NCI-H2227 (cell line): ENCODE results near the gene SLC22A12.

ENCODE experiments used
- DNase-seq: peaks from one replicate; lab custom pipeline; 2025; ENCODE audit not compliant: unreplicated experiment; lab: John Stamatoyannopoulos, UW

SLC22A12 gene

GRCh38 chr11:64562723-64563351 is 28.2 kb upstream of the SLC22A12 start:
- no peak for DNase-seq

GRCh38 chr11:64563966-64564365 is 27.1 kb upstream of the SLC22A12 start:
- no peak for DNase-seq

GRCh38 chr11:64564419-64564818 is 26.6 kb upstream of the SLC22A12 start:
- no peak for DNase-seq

GRCh38 chr11:64564947-64565889 is 25.8 kb upstream of the SLC22A12 start:
- peak; percentile 17 for DNase-seq

GRCh38 chr11:64566042-64566914 is 24.7 kb upstream of the SLC22A12 start:
- DNase-seq: peak; percentile 90

GRCh38 chr11:64566915-64567891 is 23.8 kb upstream of the SLC22A12 start:
- no peak for DNase-seq

GRCh38 chr11:64568041-64568571 is 22.9 kb upstream of the SLC22A12 start:
- DNase-seq: no peak

GRCh38 chr11:64568584-64569140 is 22.4 kb upstream of the SLC22A12 start:
- DNase-seq: no peak

GRCh38 chr11:64569300-64569970 is 21.6 kb upstream of the SLC22A12 start:
- DNase-seq: no peak

- DNase-seq: no peak
These were observed 20.7 kb upstream of the SLC22A12 start for GRCh38 chr11:64570341-64570740.

- no peak for DNase-seq
These were observed 20.0 kb upstream of the SLC22A12 start for GRCh38 chr11:64571050-64571409.

GRCh38 chr11:64571410-64572091 is 19.5 kb upstream of the SLC22A12 start:
- DNase-seq: peak; percentile 77

- no peak for DNase-seq
These were observed 18.9 kb upstream of the SLC22A12 start for GRCh38 chr11:64572143-64572542.

GRCh38 chr11:64577202-64577601 is 13.8 kb upstream of the SLC22A12 start:
- no peak for DNase-seq

GRCh38 chr11:64580412-64580811 is 10.6 kb upstream of the SLC22A12 start:
- DNase-seq: no peak

GRCh38 chr11:64581057-64581523 is 9.9 kb upstream of the SLC22A12 start:
- no peak for DNase-seq

GRCh38 chr11:64582885-64583284 is 8.1 kb upstream of the SLC22A12 start:
- DNase-seq: no peak
